K562 (cell line): ENCODE results near the gene HSD11B1. TPM values are rescaled to one million over a fixed set of nuclear protein-coding genes. Genes with fewer than 3 reads are reported as not detected.

ENCODE experiments used
- CTBP1 ChIP-seq: fragments of 450-650 bp; IDR thresholded peaks from 2 replicates; pipeline ENCODE4 v1.6.1; 2016; ENCODE audit warnings: borderline replicate concordance
- ELF1 ChIP-seq: fragments of 200-800 bp; sonication (Bioruptor generic); IDR thresholded peaks from 2 replicates; pipeline ENCODE4 v1.6.1; 2016; ENCODE audit warnings: missing genetic modification characterization, missing compliant biosample characterization
- LEF1 ChIP-seq: fragments of 450-650 bp; IDR thresholded peaks from 2 replicates; pipeline ENCODE4 v1.6.1; 2016; ENCODE audit warnings: mild to moderate bottlenecking
- NFATC3 ChIP-seq: fragments of 450-650 bp; IDR thresholded peaks from 2 replicates; pipeline ENCODE4 v1.6.1; 2017; ENCODE audit warnings: mild to moderate bottlenecking
- NR2C2 ChIP-seq, 2 experiments: fragments of 200-800 bp in 1 of 2; sonication (Bioruptor generic) in 1 of 2; sonication (generic) in 1 of 2; formaldehyde crosslinking in 1 of 2; IDR thresholded peaks; 2 replicates each; pipeline versions ENCODE4 v1.6.1 to v1.8.0; 2016 to 2022; ENCODE audit warnings: mild to moderate bottlenecking in 1 of 2, missing compliant biosample characterization in 1 of 2, missing genetic modification characterization in 1 of 2, missing genetic modification reagents in 1 of 2
- POLR2AphosphoS5 ChIP-seq: IDR thresholded peaks from 2 replicates; pipeline ENCODE4 v1.6.1; 2011; ENCODE audit warnings: mild to moderate bottlenecking, low read depth, low read length, moderate library complexity; ENCODE audit not compliant: control insufficient read depth, insufficient read depth
- POU5F1 ChIP-seq: fragments of 150-350 bp; IDR thresholded peaks from 2 replicates; pipeline ENCODE4 v1.6.1; 2014; ENCODE audit warnings: borderline replicate concordance, low read length, low read depth, mild to moderate bottlenecking; ENCODE audit not compliant: partially characterized antibody
- PRDM10 ChIP-seq: fragments of 450-650 bp; IDR thresholded peaks from 2 replicates; pipeline ENCODE4 v1.6.1; 2018; ENCODE audit not compliant: partially characterized antibody
- RBFOX2 ChIP-seq: fragments of 200-400 bp; formaldehyde crosslinking; IDR thresholded peaks from 2 replicates; pipeline ENCODE4 v1.6.1; 2017; ENCODE audit warnings: low read depth, mild to moderate bottlenecking, low read length, moderate library complexity
- SRF ChIP-seq, 2 experiments: fragments of 250-450, 450-650 bp in 1 of 2; sonication (Bioruptor Pico) in 1 of 2; sonication (generic) in 1 of 2; formaldehyde crosslinking; IDR thresholded peaks; 2 replicates each; pipeline versions ENCODE4 v1.5.0 to v1.5.1; 2020 to 2022; ENCODE audit warnings: mild to moderate bottlenecking in 1 of 2, missing genetic modification reagents in 1 of 2
- SRSF1 ChIP-seq: fragments of 200-400 bp; formaldehyde crosslinking; IDR thresholded peaks from 2 replicates; pipeline ENCODE4 v1.6.1; 2017; ENCODE audit warnings: mild to moderate bottlenecking, low read depth, low read length, moderate library complexity
- SUPT5H ChIP-seq: fragments of 450-650 bp; IDR thresholded peaks from 2 replicates; pipeline ENCODE4 v1.6.1; 2016
- TCF7 ChIP-seq: sonication (generic); IDR thresholded peaks from 2 replicates; pipeline ENCODE4 v1.6.1; 2016; ENCODE audit warnings: antibody characterized with exemption, borderline replicate concordance
- XRCC4 ChIP-seq: IDR thresholded peaks from one replicate; pipeline ENCODE4 v1.6.1; 2011; ENCODE audit not compliant: insufficient read depth, insufficient read length; ENCODE audit errors: extremely low read depth
- ZNF224 ChIP-seq: sonication (generic); formaldehyde crosslinking; IDR thresholded peaks from 2 replicates; pipeline ENCODE4 v1.8.0; 2022; ENCODE audit warnings: mild to moderate bottlenecking, missing genetic modification reagents
- ZNF511 ChIP-seq: sonication (generic); formaldehyde crosslinking; IDR thresholded peaks from 2 replicates; pipeline ENCODE4 v1.8.0; 2022; ENCODE audit warnings: mild to moderate bottlenecking, missing genetic modification reagents
- ZNF75A ChIP-seq: fragments of 450-650 bp; formaldehyde crosslinking; IDR thresholded peaks from 2 replicates; pipeline ENCODE4 v1.4.0; 2020; ENCODE audit warnings: mild to moderate bottlenecking
- ZNF778 ChIP-seq: fragments of 450-650 bp; formaldehyde crosslinking; IDR thresholded peaks from 2 replicates; pipeline ENCODE4 v1.4.0; 2020; ENCODE audit warnings: mild to moderate bottlenecking, moderate library complexity
- ZZZ3 ChIP-seq: fragments of 450-650 bp; IDR thresholded peaks from 2 replicates; pipeline ENCODE4 v1.6.1; 2016; ENCODE audit warnings: antibody characterized with exemption, mild to moderate bottlenecking, moderate library complexity
- polyA plus RNA-seq, 8 experiments: library from polyadenylated mRNA; depleted of rRNA in 4 of 8; stranded (reverse) in 5 of 8; unstranded in 3 of 8; fragments of >200 nt; fragmentation: Nextera tagmentation in 2 of 8; fragmentation: Illumina TruSeq in 1 of 8; extraction: Ambion mirVana in 2 of 8; extraction: Trizol in 1 of 8; gene quantifications; 2 replicates each; pipeline versions ENCODE4 v1.2.1 to v1.2.3, GENCODE V29; 2011 to 2014; ENCODE audit warnings: inconsistent platforms in 1 of 8, missing spikeins in 1 of 8
- total RNA-seq, 7 experiments: library from RNA; depleted of rRNA in 6 of 7; stranded (reverse); fragments of >200 nt in 6 of 7; fragmentation: Illumina TruSeq in 2 of 7; extraction: Trizol in 2 of 7; gene quantifications; 2 replicates each; pipeline versions ENCODE4 v1.2.1 to v1.2.3, GENCODE V29; 2011 to 2021; ENCODE audit warnings: low replicate concordance in 1 of 7

Gene HSD11B1
- total and polyA plus RNA-seq, 9 of the 15 experiments (the other 6 are each of a cell fraction or from before 2014, with no cell fraction given): 0.04 to 0.16 TPM; not detected in 7

GRCh38 chr1:209667708-209668107, 36.9 kb upstream of the HSD11B1 start (continued):
- TF ChIP-seq POU5F1 (no peak), ZNF224 (CRISPR knock-in tag) (no peak), NFATC3 (no peak), ZZZ3 (no peak), POLR2AphosphoS5 (no peak), ZNF75A (CRISPR knock-in tag) (no peak), SUPT5H (no peak), TCF7 (no peak), XRCC4 (no peak), NR2C2 (CRISPR knock-in tag; IDR thresholded peaks at IDR 0.05) (no peak), NR2C2 (tag; IDR thresholded peaks at IDR 0.05) (peak; percentile 72; the same call in 1 of the 2 replicates), LEF1 (no peak), ELF1 (tag) (no peak), SRSF1 (no peak), ZNF778 (CRISPR knock-in tag) (no peak), CTBP1 (peak; percentile 61), SRF (CRISPR knock-in tag; IDR thresholded peaks at IDR 0.05) (no peak), PRDM10 (no peak), RBFOX2 (no peak), ZNF511 (no peak)
